Activated naive CD8-positive, alpha-beta T cell treated with anti-CD3 and anti-CD28 coated beads, Interleukin-2, amount 50 U/mL, for 16 hours (primary cell): Measurements from ENCODE around the gene DYDC1.
"Not testable (repeated sequence)": the region's sequence is repeated elsewhere in the genome, so short reads cannot be mapped to it uniquely, and the experiment has no call there.

Experiments
- DNase-seq: peaks from one replicate; pipeline ENCODE4 v3.0.0-alpha.2; 2020; ENCODE audit warnings: low read depth, low spot score

DYDC1 gene

GRCh38 chr10:80356563-80356988, at the start of gene DYDC1, which contains the start of gene DYDC2:
TSS of gene DYDC1 (minus strand) at chr10:80356755. CDS start at chr10:80352601, 4,154 bp downstream.
TSS of gene DYDC2 (plus strand) at chr10:80356781. CDS start at chr10:80362444, 5,663 bp downstream.
- peak; percentile 17 for DNase-seq

DNA sequence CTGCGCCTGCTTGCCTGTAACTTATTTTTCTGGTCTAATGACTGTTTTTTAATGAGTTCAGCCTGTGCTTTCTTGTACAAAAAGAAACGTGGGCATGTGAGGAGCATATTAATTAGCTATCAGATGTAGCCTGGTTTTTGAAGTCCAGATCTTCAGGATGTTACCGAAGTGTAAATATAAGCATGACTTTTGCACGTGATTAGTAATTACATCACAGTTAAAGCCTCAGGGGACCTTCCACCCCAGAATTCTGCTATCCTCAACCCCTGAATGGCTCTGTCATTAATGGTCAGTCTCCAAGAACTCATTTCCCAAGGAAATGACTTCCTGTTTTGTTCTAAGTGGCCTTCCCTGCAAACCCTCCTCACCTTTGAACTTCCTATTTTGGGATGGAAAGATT, 49.6 kb upstream of the DYDC1 start:
- no peak for DNase-seq

DNA sequence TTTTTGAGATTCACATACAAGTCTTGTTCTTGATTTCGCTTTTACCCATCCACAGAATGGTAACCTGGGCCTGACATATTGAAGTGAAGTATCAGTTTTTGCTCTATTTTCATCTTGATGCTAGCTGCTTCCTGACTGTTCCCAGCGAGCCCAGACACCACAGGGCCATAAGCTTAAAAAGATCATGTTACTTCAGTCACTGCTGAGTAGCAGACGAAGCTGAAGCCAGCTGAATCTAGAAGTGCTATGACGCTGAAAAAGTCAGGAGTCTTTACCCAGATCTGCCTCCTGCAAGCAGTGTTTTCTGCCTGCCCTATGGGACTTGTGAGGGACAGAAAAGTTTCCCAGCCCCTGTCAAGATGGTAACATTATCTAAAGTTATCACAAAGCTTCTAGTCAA, 49.1 kb upstream of the DYDC1 start:
- DNase-seq = no peak

DNA sequence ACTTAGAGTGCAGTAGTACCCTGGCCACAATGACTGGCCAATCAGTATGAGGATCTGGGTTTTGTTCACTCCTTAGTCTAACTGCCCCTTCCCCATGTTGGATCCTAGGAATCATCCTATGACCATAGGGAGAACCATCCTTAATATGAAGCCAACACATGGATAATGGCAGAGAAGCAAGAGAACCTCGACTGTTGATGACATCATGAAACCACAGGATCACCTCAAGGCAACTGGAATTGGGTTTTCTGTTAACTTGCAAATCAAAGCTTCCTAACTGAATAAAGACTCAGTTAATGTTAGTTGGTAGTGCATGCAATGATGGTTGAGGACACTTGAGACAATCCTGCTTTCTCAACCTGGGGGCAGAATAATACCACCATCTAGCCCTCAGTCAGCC, 48.5 kb upstream of the DYDC1 start:
- DNase-seq = no peak

DNA sequence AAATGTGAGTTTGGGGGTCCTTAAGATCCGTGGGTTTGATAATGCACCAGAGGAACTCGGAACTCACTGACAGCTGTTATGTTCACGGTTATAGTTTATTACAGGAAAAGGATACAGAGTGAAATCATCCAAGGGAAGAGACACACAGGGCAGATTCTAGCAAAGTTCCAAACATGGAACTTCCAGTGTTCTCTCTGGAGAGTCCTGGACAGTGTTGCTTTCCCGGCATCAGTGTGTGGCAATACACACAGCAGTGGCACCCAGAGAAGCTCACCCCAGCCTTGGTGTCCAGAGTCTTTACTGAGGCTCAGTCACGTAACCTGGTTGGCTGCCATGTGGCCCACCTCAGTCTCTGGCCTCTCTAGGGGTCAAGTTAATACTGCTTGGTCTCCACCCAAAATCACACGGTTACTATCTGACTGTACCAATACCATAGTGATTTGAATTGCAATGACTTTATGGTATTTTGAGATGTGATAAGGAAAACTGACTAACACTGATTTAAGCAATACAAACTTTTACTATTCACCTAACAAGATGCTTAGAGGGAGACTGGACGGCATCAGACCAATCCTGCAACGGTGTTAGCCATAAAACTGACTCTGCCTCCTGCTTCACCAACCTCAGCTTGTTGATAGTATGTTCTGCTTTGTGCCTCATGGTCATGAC, 43.7 kb upstream of the DYDC1 start:
- DNase-seq = no peak

GRCh38 chr10:80397014-80397413, 40.5 kb upstream of the DYDC1 start:
- DNase-seq = no peak

DNA sequence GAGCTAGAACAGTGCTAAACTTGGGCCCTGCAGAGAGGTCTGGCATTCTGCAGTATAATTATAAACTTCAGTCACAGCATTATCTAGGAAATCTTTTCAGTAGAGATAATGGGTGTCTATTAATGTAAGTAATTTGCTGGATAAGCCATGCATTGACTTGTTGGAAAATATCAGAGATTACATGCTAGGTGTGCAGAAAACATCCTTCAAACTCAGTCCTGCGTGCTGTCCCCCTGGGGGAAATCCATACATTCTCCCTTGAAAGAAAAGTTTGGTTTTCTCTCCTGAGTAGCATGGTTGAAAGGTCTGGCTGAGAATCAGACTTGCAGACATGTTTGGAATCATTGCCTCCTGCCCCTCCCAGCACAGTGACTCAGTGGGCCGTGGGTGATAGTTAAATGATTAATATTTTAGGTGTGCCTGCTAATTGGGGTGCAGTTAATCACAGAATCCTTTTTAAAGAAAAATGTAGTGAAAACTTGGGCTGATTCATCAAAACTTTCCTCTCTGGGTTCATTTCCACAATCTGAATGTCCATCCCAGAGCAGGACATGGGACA, 37.9 kb upstream of the DYDC1 start:
- DNase-seq = no peak

- no peak for DNase-seq
Measured at GRCh38 chr10:80392250-80392649, 35.7 kb upstream of the DYDC1 start.

DNA sequence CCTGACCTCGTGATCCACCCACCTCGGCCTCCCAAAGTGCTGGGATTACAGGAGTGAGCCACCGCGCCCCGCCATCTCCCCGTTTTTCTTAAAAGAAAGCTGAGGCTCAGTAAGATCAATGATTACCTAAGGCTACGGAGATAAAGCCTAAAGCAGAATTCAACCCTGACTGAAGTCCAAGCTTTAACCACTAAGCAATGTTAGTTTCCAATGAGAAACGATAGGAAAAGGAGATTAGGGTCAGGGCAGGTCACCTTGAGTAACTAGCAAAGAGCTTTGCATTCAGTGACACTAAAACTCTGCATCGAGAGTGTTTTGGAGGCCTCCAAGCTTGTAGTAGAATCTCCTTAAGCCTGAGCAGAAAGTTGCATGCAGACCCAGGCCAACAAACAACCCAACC, 34.2 kb upstream of the DYDC1 start:
- no peak for DNase-seq

DNA sequence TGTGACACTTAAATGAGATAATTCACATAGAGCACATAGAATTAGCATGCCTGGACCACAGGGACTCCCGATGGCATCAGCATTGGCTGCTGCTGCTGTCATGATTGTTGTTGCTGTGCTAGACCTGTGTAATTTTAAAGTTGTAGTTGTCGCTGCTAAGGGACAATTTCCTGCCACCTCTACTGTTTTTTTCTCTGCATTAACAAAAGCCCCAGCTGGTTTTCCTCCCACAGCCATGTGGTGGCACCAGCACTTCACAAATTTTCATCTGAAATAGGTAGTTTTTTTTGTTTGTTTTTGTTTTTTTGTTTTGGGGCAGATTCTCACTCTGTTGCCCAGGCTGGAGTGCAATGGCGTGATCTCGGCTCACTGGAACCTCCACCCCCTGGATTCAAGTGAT, 26.4 kb upstream of the DYDC1 start:
- DNase-seq = no peak

DNA sequence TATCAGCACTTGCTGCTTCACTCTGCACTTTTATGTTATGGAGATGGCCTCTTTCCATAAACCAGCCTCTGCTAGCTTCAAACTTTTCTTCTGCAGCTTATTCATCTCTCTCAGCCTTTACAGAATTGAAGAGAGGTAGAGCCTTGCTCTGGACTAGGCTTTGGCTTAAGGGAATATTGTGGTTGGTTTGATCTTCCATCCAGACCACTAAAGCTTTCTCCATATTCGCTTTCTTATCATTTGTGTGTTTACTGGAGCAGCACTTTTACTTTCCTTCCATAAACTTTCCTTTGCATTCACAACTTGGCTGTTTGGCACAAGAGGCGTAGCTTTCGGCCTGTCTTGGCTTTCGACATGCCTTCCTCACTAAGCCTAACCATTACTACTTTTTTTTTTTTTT, 23.6 kb upstream of the DYDC1 start:
- no peak for DNase-seq

GRCh38 chr10:80379701-80380100, 23.1 kb upstream of the DYDC1 start:
- no peak for DNase-seq

DNA sequence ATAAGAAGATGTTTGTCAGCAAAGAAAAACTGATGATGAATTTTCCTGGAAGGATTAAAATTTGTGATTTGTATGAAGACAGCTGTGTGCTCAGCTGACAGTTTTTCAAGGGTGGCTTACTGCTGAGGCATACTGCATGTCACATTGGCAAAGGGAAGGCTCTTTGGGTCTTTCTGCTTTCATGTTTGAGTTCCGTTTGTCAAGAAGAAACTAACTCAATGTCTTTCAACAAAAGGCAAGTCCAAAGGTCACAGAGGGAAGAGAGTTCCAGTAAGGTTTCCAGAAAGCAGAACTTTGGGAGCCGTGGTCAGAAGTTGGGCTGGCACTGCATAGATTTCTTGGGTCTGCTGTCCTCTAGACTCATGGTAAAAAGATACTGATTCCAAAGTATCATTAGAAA, 16.9 kb upstream of the DYDC1 start:
- no peak for DNase-seq

DNA sequence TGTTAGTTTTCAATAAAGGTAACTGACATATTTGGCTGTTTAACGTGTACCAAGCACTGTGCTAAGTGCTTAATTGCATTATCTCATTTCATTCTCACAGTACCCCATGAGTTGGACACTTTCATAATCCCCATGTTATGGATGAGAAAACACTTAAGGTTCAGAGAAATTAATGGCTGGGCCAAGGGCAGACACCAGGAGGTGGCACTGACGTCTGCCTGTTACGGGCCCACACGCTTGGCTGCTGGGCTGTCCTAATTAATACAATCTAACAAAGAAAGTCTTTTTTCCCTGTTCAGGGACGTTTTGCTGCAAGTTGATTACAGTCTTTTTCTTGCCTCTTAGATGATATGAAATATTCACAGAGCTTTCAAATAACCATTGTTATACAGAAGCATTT, 16.1 kb upstream of the DYDC1 start:
- DNase-seq = no peak

GRCh38 chr10:80371467-80371866, 14.9 kb upstream of the DYDC1 start:
- no peak for DNase-seq

GRCh38 chr10:80365510-80365909, 9.0 kb upstream of the DYDC1 start:
- DNase-seq = no peak

DNA sequence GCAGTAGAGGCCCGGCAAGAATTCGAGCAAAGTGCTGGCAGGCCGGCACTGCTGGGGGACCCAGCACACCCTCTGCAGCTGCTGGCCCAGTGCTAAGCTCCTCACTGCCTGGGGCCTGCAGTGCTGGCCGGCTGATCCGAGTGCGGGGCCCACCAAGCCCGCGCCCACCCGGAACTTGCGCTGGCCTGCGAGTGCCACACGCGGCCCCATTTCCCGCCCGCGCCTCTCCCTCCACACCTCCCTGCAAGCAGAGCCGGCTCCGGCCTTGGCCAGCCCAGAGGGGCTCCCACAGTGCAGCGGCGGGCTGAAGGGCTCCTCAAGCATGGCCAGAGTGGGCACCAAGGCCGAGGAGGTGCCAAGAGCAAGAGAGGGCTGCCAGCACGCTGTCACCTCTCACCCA, 3.1 kb upstream of the DYDC1 start:
- DNase-seq = no peak

DNA sequence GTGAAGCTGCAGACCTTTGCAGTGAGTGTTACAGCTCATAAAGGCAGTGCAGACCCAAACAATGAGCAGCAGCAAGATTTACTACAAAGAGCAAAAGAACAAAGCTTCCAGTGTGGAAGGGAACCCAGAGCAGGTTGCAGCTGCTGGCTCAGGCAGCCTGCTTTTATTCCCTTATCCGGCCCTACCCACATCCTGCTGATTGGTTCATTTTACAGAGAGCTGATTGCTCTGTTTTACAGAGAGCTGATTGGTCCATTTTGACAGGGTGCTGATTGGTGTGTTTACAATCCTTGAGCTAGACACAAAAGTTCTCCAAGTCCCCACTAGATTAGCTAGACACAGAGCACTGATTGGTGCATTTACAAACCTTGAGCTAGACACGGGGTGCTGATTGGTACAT, 2.4 kb upstream of the DYDC1 start:
- not testable (repeated sequence) for DNase-seq

- DNase-seq = no peak
Measured at GRCh38 chr10:80357851-80358125, 1.2 kb upstream of the DYDC1 start.

- DNase-seq = no peak
Measured at GRCh38 chr10:80356989-80357850, 665 bp upstream of the DYDC1 start.

- DNase-seq = no peak
Measured at GRCh38 chr10:80351220-80351619, 5.3 kb downstream of the DYDC1 start.

DNA sequence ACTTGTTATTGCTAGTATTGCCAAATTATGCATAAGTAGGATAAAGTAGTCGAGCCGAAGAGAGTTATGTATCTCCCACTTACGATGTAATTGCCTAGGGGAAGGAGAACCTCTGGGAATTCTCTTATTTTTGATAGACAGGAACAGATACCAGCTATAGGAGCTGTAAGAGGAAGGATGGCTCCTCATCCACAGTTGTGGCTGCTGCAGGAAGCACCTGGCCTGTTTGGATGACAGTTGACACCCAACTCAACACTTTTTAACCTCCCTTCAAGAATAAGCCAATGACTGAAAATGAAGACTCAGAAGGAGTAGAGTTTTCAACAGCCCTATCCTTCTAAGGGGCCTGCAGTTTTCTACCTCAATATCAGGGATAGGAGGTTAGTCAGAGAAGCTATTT, 6.3 kb downstream of the DYDC1 start:
- DNase-seq = no peak

DNA sequence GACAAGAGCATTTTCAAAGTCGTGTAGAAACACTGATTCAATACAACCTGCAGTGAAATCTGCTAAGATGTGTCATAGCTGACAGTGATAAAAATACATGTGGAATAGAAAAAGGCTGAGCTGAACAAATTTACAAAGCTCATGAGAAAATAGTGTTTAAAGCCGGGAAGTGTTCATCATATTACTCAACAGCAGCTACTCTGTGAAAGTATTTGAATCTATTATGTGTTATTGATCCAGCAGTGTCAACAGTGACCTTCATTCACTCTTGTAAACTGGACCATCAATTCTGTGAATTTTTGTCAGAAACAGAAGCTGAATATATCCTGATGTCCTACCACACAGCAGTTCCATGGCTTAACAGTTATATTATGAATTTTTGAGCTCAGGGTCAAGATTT, 11.6 kb downstream of the DYDC1 start:
- no peak for DNase-seq
